C1 segment of cervical spinal cord (tissue), 14 donors: Measurements from ENCODE around the gene DAPK2.
"Not testable (repeated sequence)": the region's sequence is repeated elsewhere in the genome, so short reads cannot be mapped to it uniquely, and the experiment has no call there.

Source experiments
- DNase-seq, 14 donors: peaks; one replicate each; lab custom pipeline; 2025; lab: John Stamatoyannopoulos, UW

The DAPK2 gene

GRCh38 chr15:63974021-63974420 lies 72.3 kb downstream of the DAPK2 start:
- DNase-seq: no peak

- DNase-seq: no peak
Observed at GRCh38 chr15:63973212-63974009, 72.9 kb downstream of the DAPK2 start.

- no peak for DNase-seq
Observed at GRCh38 chr15:63972801-63973200, 73.5 kb downstream of the DAPK2 start.

DNA sequence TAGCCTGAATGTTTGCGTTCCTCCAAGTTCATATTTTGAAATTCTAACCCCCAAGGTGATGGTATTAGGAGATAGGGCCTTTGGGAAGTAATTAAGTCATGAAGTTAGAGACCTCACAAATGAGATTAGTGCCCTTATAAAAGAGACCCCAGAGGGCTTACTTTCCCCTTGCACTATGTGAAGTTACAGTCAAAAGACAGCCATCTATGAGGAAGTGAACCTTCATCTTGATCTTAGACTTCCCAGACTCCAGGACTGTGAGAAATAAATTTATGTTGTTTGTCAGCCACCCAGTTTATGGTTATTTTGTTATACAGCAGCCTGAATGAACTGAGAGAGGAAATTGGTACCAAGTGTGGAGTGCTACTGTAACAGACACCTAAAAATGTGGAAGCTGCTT lies 74.4 kb downstream of the DAPK2 start:
- DNase-seq: no peak

DNA sequence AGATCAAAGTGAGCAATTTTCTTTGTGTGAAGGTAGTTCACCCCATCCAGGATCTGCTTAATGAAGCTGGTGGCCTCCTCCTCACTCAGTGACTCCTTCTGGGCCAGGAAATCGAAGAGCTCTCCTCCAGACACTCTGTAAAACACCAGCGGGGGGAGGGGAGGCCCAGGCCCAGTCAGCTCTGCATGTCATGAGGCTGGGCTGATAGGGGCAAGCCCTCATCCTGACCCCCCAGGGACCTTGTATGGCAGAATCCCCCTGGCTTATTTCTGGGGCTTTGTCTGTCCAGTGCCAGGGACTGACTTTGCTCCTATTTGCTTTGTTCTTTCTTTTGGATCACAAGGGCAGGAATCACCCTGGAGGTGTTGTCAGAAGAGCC lies 74.9 kb downstream of the DAPK2 start:
- DNase-seq: no peak

DNA sequence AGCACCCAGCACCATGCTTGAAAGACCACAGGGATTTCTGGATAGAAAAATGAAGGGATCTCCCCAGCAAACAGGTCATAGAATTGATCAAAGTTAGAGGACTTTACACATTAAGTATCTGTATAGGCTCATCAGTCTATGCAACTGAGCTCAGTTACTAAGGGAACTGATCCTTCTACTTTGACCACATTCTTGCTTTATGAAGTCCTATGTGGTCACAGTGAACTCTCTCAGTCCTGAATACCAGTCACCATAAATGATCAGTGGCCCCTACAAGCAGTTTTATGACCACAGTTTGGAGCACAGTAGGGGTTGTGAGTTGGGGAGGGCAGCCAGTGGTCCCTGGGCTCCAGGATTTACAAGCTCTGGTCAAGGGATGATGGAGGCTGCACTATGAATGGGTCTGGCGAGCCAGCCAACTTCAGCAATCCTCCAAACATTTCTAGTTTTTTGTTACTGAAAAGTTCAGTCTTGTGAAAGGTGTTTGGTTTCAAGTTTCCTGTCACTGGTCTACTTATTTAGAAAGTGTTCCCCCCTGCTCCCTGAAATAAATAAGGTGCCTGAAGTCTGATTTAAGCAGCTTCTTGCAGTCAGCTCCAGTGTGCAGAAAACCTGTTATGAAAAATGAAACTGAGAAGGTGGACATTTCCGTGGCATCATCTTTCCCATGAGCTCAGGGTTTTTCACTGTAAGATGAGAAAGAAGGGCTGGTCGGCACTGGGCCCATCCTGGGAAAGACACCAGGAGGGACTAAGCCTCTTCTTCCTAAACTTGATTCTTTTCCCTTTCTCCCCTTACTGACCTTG lies 75.5 kb downstream of the DAPK2 start:
- DNase-seq: no peak

DNA sequence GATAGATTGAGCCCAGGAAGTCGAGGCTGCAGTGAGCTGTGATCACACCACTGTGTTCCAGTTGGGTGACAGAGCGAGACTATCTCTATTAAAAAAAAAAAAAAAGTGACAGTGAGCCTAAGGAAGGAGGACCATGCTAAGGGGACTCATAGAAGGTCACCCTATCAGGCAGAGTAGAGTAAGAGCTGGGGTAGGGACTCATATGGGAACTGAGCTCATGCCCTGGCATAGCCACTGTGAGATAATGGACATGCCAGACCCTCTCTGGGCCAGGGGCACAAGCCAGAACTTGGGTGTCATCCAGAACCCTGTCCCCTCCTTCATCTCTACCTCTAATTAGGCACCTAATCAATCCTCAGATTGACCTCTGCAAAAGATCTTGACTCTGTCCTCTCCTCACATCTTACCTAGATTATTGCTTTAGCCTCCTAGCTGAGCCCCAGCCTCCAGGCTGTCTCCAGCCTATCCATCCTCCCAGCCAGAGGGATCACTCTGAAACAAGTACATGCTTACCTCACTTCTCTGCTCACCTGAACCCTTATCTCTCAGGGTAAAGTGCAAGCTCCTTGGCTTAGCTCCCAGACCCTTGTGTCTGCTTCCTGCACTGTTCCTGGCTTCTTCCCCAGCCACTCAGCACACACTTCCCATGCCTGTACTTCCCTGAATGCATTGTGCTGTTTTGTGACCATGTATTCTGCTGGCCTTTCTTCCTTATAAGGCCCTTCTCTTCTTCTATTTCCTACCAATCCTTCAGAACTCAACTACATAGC lies 76.4 kb downstream of the DAPK2 start:
- DNase-seq: no peak

DNA sequence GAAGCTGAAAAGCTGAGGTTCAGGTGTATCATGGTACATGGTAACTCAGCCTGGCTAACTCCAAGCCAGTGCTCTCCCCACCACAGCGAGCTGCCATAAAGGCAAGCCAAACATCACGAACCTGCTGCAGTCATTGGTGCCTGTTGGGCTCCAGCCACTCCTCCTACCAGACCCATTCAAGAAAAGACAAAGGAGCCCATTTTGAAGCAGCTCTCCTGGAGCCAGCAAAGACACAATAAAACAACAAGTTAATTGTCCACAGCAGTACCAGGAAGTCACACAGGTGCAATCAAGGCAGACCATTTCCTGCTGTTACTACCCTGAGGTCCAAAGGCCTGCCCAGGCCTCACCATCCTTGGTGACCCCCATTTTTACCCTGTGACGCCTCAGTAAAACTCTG lies 77.6 kb downstream of the DAPK2 start:
- no peak for DNase-seq

DNA sequence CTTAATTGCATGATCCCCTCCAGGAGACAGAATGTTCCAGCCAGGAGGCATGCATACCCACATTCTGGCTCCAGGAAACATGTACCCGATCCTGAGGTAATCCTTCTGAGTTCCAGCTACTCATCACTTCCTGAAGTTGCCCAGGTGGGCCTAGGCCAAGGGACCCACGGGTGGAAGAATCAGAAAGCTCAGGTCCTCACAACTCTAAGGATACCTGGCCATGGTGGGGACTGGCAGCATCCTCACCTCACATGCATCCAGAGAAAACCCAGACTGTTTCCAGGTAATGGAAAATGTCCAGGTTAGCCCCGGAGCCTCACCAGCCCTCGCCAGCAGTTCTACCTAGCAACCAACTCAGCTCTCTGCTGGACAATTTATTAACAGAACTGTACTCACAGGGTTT lies 78.2 kb downstream of the DAPK2 start:
- DNase-seq: peak in 1 of 14 donors; percentile 73

GRCh38 chr15:63967616-63968015 lies 78.7 kb downstream of the DAPK2 start:
- DNase-seq: no peak

- DNase-seq: not testable (repeated sequence)
Observed at GRCh38 chr15:63962947-63963721, 83.2 kb downstream of the DAPK2 start.

DNA sequence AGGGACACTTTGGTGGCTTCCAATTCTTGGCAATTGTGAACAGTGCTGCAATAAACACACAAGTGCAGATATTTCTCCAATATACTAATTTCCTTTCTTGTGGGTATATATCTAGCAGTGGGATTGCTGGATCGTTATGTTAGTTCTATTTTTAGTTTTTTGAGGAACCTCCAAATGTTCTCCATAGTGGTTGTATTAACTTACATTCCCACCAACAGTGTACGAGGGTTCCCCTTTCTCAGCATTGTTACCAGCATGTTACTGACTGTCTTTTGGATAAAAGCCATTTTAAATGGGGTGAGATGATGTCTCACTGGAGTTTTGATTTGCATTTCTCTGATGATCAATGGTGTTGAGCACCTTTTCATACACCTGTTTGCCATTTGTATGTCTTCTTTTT lies 92.8 kb downstream of the DAPK2 start:
- no peak for DNase-seq

DNA sequence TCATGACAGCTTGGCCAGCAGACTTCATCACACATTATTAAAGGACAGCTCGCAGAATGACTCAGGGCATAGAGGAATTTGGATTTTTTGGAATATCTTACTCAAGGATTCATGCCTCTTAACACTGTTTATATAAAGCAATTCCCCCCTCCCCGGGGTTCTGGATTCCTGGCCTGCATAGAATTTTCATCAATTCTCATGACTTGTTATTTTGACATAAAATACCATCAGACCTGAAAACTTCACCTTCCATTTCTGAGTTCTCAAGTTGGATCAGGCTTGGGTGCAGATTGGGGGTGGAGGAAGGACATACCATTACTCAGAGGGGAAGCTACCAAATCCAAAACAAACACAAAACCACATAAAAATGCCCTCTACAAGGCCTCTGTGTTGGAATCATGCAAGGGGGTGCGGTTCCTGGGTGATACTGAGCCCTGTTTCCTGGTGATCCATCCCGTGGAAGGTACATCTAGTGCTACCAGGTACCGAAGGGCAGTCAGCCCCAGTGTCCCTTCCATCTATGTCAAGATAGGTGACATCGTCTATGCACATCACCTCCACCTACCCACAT lies 95.3 kb downstream of the DAPK2 start:
- no peak for DNase-seq

- no peak for DNase-seq
Observed at GRCh38 chr15:63948971-63949370, 97.3 kb downstream of the DAPK2 start.

GRCh38 chr15:63948436-63948835 lies 97.8 kb downstream of the DAPK2 start:
- no peak for DNase-seq

DNA sequence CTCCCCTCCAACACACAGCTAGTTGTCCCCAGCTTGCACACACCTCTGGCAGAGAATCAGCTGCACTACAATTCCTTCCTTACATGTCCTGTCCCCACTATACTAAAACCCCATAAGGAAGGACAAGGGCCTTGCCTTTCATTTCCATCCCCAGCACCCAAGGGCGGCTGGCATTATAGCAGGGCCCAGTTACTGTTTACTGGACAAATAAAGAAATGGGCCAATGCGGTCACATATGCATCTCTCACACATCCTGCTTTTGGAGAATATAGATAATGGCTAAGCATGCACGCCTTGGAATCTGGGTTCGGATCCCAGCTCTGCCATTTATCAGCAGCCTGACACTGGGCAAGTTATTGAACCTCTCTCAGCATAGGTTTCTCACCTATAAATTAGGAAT lies 99.1 kb downstream of the DAPK2 start:
- DNase-seq: no peak

GRCh38 chr15:63946524-63947065 lies 99.7 kb downstream of the DAPK2 start:
- no peak for DNase-seq

DNA sequence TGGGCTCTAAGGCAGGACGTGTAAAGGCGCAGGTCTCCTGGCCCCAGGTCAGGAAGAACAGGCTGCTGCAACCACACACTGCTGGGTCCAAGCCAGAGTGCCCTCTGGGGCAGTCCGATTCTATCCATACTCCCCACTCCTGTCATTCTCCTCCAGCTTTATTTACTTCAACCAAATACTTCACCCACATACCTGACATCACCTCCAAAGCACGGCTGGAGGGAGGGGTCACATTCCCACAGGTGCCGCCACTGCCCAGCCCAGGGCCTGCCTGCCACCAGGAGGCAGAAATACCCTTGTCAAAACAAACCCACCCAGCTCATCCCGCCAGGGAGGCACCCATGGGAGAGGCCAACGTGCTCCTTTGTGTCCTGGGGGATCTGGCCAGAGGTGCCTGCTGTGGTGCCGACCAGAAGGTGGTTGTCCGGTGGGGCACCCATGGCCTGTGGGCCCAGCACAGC lies 100.4 kb downstream of the DAPK2 start:
- DNase-seq: no peak

DNA sequence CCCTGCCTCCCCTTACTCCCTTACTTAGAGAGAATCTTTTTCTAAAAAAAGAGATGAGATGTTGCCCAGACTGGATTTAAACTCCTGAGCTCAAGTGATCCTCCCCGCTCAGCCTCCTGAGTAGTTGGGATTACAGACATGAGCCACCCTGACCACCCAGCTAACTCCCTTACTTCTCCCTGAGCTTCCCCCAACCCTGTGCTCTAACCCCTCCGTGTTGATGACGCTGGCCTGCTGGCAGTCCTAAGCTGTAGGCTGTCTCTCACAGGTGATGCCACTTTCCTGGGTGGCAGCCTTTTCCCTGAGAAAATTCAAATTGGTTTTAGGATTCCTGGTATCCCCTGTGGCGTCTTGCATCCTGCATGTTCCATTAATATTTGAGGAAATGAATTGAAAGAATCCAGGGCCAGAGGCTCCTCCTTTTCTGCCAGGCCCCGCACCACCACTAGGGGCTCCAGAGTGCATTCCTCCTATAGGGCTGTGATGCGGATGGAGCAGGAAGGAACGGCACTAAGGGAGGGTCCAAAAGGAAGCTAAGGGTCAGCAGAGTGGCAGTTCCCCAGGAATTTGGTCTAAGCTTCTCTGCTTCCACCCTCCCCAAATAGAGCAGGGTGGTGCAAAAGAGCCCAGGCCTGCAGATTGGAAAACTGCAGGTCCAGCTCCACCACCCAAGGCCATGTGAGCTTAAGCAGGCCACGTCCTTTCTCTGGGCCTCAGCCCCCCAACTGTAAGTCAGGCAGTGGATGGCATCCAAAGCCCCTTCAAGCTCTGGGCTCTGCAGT lies 101.1 kb downstream of the DAPK2 start:
- peak in 10 of 14 donors; percentile 7 to 44 (median 25) for DNase-seq

DNA sequence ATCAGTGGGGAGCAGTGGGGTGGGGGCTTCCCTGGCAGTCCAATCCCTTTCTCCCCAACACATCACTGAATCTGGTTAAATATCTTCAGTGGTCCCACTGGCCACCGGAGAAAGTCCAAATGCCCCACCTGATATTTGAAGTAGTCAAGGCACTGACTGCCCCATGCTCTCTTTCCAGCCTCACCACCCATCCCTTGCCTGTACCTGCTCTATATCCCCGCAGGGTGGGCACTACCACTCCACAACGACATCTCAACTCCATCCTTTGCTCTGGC lies 101.7 kb downstream of the DAPK2 start:
- DNase-seq: no peak
